Heart right ventricle (tissue), 16 donors: Measurements from ENCODE around the gene OR56B1. TPM values are rescaled to one million over a fixed set of nuclear protein-coding genes. Genes with fewer than 3 reads are reported as not detected.

ENCODE experiments used
- ATAC-seq, 8 donors: fragments of 200-7000 bp; cut with Tn5 transposase; one replicate each; pipeline ENCODE4 v1.9.1; 2020; ENCODE audit warnings: mild to moderate bottlenecking in 8 of 8, moderate library complexity in 8 of 8, moderate number of reproducible peaks in 1 of 8
- DNase-seq, 2 donors: peaks; one replicate each; pipeline ENCODE4 v3.0.0-alpha.2; 2020
- H3K27ac ChIP-seq, 10 donors: fragments of 200-600 bp; sonication (generic) in 2 of 10; one replicate each; pipeline versions ENCODE4 v1.5.0 to v1.8.0; 2020 to 2022; ENCODE audit warnings: mild to moderate bottlenecking in 3 of 10
- H3K27me3 ChIP-seq, 7 donors: fragments of 200-600 bp; one replicate each; pipeline ENCODE4 v1.8.0; 2021 to 2022; ENCODE audit warnings: mild to moderate bottlenecking in 2 of 7
- H3K36me3 ChIP-seq, 9 donors: fragments of 200-600 bp; sonication (generic) in 1 of 9; one replicate each; pipeline versions ENCODE4 v1.5.0 to v1.8.0; 2020 to 2022; ENCODE audit warnings: mild to moderate bottlenecking in 2 of 9
- H3K4me1 ChIP-seq, 9 donors: fragments of 200-600 bp; sonication (generic) in 1 of 9; one replicate each; pipeline versions ENCODE4 v1.5.0 to v1.8.0; 2020 to 2022; ENCODE audit warnings: mild to moderate bottlenecking in 4 of 9
- H3K4me3 ChIP-seq, 10 donors: fragments of 200-600 bp; sonication (generic) in 2 of 10; one replicate each; pipeline versions ENCODE4 v1.5.0 to v1.8.0; 2020 to 2022; ENCODE audit warnings: mild to moderate bottlenecking in 7 of 10, moderate library complexity in 2 of 10
- H3K9me3 ChIP-seq, 11 donors: fragments of 200-600 bp in 10 of 11; sonication (generic) in 2 of 11; one replicate each; pipeline versions ENCODE4 v1.5.0 to v1.8.0; 2013 to 2022; ENCODE audit warnings: mild to moderate bottlenecking in 2 of 11, control low read depth in 1 of 11, moderate library complexity in 1 of 11
- WGBS, 2 donors: extraction: QIAGEN DNeasy Blood & Tissue Kit; methylation state at CpG; one replicate each; pipeline ENCODE4 v1.1.7; 2013; ENCODE audit warnings: inconsistent platforms in 1 of 2; 5-methylcytosine and 5-hydroxymethylcytosine counted together
- intact Hi-C, 10 donors: fragments of 100-400 bp; cut with DNase I; formaldehyde crosslinking; loops; one replicate each; pipeline versions ENCODE4 v1.11.1 to v1.14.2; 2022
- polyA plus RNA-seq, 2 donors: library from polyadenylated mRNA; stranded (reverse); fragments of 200-250 nt; gene quantifications; one replicate each; pipeline ENCODE4 v1.2.3, GENCODE V29; 2013
- total RNA-seq, 10 donors: library from RNA; stranded (reverse); fragmentation: NEBNext Ultra II Directional in 3 of 10; extraction: Animal tissue kit (Norgen Biotek cat#: 25700) in 3 of 10; gene quantifications; one replicate each; pipeline versions ENCODE4 v1.2.1 to v1.2.4, GENCODE V29; 2021 to 2023
- TF ChIP-seq, protein P1 (sequence below), 9 donors: fragments of 200-600 bp; sonication (generic) in 2 of 9; IDR thresholded peaks; one replicate each; pipeline versions ENCODE4 v1.5.0 to v1.8.0; 2021 to 2022; ENCODE audit warnings: antibody characterized with exemption in 9 of 9, mild to moderate bottlenecking in 5 of 9, moderate library complexity in 1 of 9
- donor health status: Arrhythmogenic right ventricular cardiomyopathy.
- donor health status: ischemic (EF 13 %, LVEDD 7.1; RV severe dilation, severe dysfunction).
- donor health status: healthy with polysubstance abuse.
- donor health status: DM: no; HTN: yes; CAD: no.
- donor health status: DM: no; HTN: no; CAD: no.
- donor health status: ischemic (EF 25% LVEDD 6.9; RV normal size, moderate dysfunction).
- donor health status: ischemic (EF 25% LVEDD 5.7; RV mildly dilated, moderate dysfunction).
- donor health status: healthy.
- donor health status: DM: yes; HTN: yes; CAD: no.
- donor health status: Ischemic cardiomyopathy.
- donor health status: ischemic (EF 35%, LVEDD 5.7; RV mildly dilated, moderate dysfunction).
- donor health status: nonischemic (EF 11% LVEDD 7.7; RV severe dilation, severe dysfunction).
- donor health status: DM: yes; HTN: yes; CAD: no.
- donor health status: PGD.
- donor health status: ischemic (EF 29% LVEDD 5.4; RV normal size, mild dysfunction).
- donor health status: nonischemic (EF 23%, LVEDD 6.1; RV moderate dilation, normal function).

The OR56B1 gene
- total and polyA plus RNA-seq, 12 donors = not detected

DNA sequence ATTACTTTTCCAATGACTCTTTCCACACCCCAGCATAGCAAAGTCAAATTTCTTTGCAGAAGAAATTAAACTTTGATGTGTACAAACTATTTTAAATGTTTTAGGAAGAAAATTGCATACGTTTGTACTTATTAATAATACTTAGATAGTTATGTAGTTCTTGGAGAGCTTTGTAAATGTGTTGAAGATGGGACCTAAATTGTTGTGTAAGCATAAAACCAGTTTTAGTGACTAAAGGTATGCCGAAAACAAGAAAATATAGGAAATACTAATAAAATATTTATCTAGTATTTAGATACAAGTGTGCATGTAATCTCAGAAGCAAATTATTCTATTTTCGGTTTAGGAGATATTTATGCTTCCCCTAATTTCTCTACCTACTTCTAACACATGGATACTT is 13.6 kb downstream of the OR56B1 start:
- DNase-seq (no peak), ATAC-seq (no peak)
- Histone ChIP-seq H3K9me3 (peaks cover 0 to 6% (median 0%) of the 10 kb centered on the region in 11 donors), H3K36me3 (no peaks in the 10 kb centered on the region), H3K4me1 (no peaks in the 10 kb centered on the region), H3K27ac (no peak overlapping the region), H3K27me3 (no peaks in the 10 kb centered on the region), H3K4me3 (no peak overlapping the region)
- TF ChIP-seq, protein P1, sequence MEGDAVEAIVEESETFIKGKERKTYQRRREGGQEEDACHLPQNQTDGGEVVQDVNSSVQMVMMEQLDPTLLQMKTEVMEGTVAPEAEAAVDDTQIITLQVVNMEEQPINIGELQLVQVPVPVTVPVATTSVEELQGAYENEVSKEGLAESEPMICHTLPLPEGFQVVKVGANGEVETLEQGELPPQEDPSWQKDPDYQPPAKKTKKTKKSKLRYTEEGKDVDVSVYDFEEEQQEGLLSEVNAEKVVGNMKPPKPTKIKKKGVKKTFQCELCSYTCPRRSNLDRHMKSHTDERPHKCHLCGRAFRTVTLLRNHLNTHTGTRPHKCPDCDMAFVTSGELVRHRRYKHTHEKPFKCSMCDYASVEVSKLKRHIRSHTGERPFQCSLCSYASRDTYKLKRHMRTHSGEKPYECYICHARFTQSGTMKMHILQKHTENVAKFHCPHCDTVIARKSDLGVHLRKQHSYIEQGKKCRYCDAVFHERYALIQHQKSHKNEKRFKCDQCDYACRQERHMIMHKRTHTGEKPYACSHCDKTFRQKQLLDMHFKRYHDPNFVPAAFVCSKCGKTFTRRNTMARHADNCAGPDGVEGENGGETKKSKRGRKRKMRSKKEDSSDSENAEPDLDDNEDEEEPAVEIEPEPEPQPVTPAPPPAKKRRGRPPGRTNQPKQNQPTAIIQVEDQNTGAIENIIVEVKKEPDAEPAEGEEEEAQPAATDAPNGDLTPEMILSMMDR (IDR thresholded peaks at IDR 0.05) = no peak
- intact Hi-C loops = no loop called here
- WGBS, 2 donors = 77% methylated on average over 3 of the region's 3 CpGs

DNA sequence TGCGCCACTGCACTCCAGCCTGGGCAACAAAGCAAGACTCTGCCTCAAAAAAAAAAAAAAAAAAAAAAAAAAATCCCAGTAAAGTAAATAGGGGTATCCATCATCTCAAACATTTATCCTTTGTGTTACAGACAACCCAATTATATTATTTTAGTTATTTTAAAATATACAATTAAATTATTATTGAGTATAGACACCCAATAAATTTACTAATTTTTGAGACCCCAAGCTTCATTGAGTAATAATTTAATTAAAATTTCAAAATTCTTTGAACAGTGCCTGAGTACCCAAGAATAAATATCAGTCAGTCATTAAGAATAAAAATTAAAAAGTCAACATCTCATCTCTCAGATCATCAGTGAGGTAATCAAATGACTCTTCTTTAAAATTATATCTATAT is 17.7 kb downstream of the OR56B1 start, which contains the start of gene OR52N4:
OR52N4 (plus strand) TSS at position 301 of the 400 bp plus-strand sequence. CDS start 498 bp downstream, outside the sequence.
- Histone ChIP-seq H3K4me1 (no peaks in the 10 kb centered on the region), H3K4me3 (no peak within 1 kb of the TSS), H3K36me3 (no peaks in the 10 kb centered on the region), H3K9me3 (no peaks in the 10 kb centered on the region), H3K27ac (no peak within 1 kb of the TSS), H3K27me3 (no peaks in the 10 kb centered on the region)
- 91 to 92% methylated on average over 1 of the region's 1 CpG for WGBS, 2 donors
- ATAC-seq = no peak
- TF ChIP-seq, protein P1 (IDR thresholded peaks at IDR 0.05) = no peak
- intact Hi-C loops = no loop called here
- DNase-seq = no peak

DNA sequence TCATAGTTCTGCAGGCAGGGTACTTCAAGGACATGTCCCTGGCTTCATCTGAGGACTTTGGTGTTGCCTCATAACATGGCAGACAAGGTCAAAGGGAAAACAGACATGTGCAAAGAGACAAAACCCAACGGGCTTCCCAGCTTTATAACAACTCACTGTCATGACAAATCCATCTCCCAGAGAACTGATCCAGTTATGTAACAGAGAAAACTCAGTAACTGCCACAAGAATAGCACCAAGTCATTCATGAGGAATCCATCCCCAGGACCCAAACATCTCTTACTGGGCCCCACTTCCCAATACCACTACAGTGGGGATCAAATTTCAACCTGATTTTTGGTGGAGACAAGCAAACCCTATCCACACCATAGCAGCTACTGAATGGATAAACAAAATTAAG is 30.8 kb downstream of the OR56B1 start:
- TF ChIP-seq, protein P1 (IDR thresholded peaks at IDR 0.05) = no peak
- no peak overlapping the region for H3K27ac ChIP-seq
- H3K27me3 ChIP-seq = no peaks in the 10 kb centered on the region
- WGBS, 2 donors = 60 to 75% methylated on average over 1 of the region's 1 CpG
- ATAC-seq (no peak), DNase-seq (no peak)
- no peak overlapping the region for H3K4me3 ChIP-seq
- H3K36me3 ChIP-seq = no peaks in the 10 kb centered on the region
- no peaks in the 10 kb centered on the region for H3K9me3 ChIP-seq
- intact Hi-C loops = loop anchor here in 1 of 10 donors (2.0 kb wide), 1 partner anchor 40 kb away; no protein-coding TSS in a partner anchor
- H3K4me1 ChIP-seq = no peaks in the 10 kb centered on the region

DNA sequence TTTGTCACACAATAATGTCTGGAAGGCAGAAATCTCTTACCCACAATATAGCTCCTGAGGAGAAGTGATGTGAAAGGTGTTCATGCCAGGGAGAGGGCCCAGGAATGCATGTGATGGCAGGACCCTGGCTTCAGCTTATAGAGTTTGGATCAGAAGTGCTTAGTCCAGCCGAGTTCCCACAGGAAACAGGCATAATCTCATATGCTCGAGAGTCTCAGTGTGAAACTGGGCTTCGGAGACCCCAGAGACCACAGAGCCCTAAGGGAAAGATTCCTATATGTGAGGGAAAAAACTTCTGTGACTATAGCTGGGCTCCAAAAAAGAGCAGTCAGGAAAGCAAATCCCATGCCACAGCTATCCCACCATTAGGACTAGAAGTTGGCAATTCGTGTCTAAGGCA is 47.0 kb downstream of the OR56B1 start, which contains the start of gene OR52N5:
OR52N5 (minus strand) TSS at position 101 of the 400 bp plus-strand sequence. CDS start 4,721 bp downstream, outside the sequence.
- ATAC-seq = no peak
- H3K27me3 ChIP-seq = no peaks in the 10 kb centered on the region
- H3K4me1 ChIP-seq = no peaks in the 10 kb centered on the region
- H3K27ac ChIP-seq = no peak within 1 kb of the TSS
- H3K4me3 ChIP-seq = no peak within 1 kb of the TSS
- intact Hi-C loops = no loop called here
- H3K36me3 ChIP-seq = no peaks in the 10 kb centered on the region
- 41 to 55% methylated on average over 4 of the region's 4 CpGs for WGBS, 2 donors
- H3K9me3 ChIP-seq = no peaks in the 10 kb centered on the region
- no peak for DNase-seq
- TF ChIP-seq, protein P1 (IDR thresholded peaks at IDR 0.05) = no peak

Other genes starting within 250 kb of the OR56B1 start
- gene OR52D1, start 247.8 kb upstream of the OR56B1 start, total RNA-seq = not detected
- not detected for gene OR52D1, start 247.8 kb upstream of the OR56B1 start, polyA plus RNA-seq
- under 1 TPM in 3 of 10 donors, not detected in 7; 0.20 to 0.32 (median 0.24) TPM for gene UBQLN3, start 226.5 kb upstream of the OR56B1 start, total RNA-seq
- gene UBQLN3, start 226.5 kb upstream of the OR56B1 start, polyA plus RNA-seq = not detected
- gene UBQLNL, start 219.7 kb upstream of the OR56B1 start, total RNA-seq = under 1 TPM in 5 of 10 donors, not detected in 5; 0.10 to 0.42 (median 0.13) TPM
- gene UBQLNL, start 219.7 kb upstream of the OR56B1 start, polyA plus RNA-seq = under 1 TPM; 0.10 to 0.80 TPM
- gene OR52H1, start 187.9 kb upstream of the OR56B1 start, total RNA-seq = not detected
- not detected for gene OR52H1, start 187.9 kb upstream of the OR56B1 start, polyA plus RNA-seq
- not detected for gene OR52B6, start 155.6 kb upstream of the OR56B1 start, total RNA-seq
- gene OR52B6, start 155.6 kb upstream of the OR56B1 start, polyA plus RNA-seq = not detected
- 1 to 10 TPM in 5 of 10 donors, under 1 TPM in 5; 0.38 to 2.2 (median 1.0) TPM for gene TRIM6, start 139.8 kb upstream of the OR56B1 start, total RNA-seq
- gene TRIM6, start 139.8 kb upstream of the OR56B1 start, polyA plus RNA-seq = under 1 TPM; 0.52 to 0.95 TPM
- gene TRIM34, start 111.4 kb upstream of the OR56B1 start, total RNA-seq = 1 to 10 TPM in 9 of 10 donors, under 1 TPM in 1; 0.66 to 6.5 (median 2.0) TPM
- gene TRIM34, start 111.4 kb upstream of the OR56B1 start, polyA plus RNA-seq = 1 to 10 TPM; 1.8 to 1.9 TPM
- gene TRIM5, start 51.4 kb upstream of the OR56B1 start, total RNA-seq = 10 to 100 TPM in 2 of 10 donors, 1 to 10 TPM in 8; 3.1 to 12.6 (median 7.8) TPM
- gene TRIM5, start 51.4 kb upstream of the OR56B1 start, polyA plus RNA-seq = 1 to 10 TPM; 6.4 to 6.5 TPM
- gene TRIM22, start 46.7 kb upstream of the OR56B1 start, total RNA-seq = 10 to 100 TPM; 11.7 to 52.6 (median 17.6) TPM
- 10 to 100 TPM in 1 of 2 donors, 1 to 10 TPM in 1; 8.1 to 27.1 TPM for gene TRIM22, start 46.7 kb upstream of the OR56B1 start, polyA plus RNA-seq
- under 1 TPM in 1 of 10 donors, not detected in 9; 0.32 TPM for gene OR52N4, start 17.8 kb downstream of the OR56B1 start, total RNA-seq
- gene OR52N4, start 17.8 kb downstream of the OR56B1 start, polyA plus RNA-seq = not detected
- gene OR52N5, start 46.9 kb downstream of the OR56B1 start, total RNA-seq = under 1 TPM in 1 of 10 donors, not detected in 9; 0.09 TPM
- gene OR52N5, start 46.9 kb downstream of the OR56B1 start, polyA plus RNA-seq = not detected
- gene OR52N1, start 54.8 kb downstream of the OR56B1 start, total RNA-seq = under 1 TPM in 1 of 10 donors, not detected in 9; 0.09 TPM
- gene OR52N1, start 54.8 kb downstream of the OR56B1 start, polyA plus RNA-seq = not detected
- gene OR52N2, start 72.5 kb downstream of the OR56B1 start, total RNA-seq = not detected
- not detected for gene OR52N2, start 72.5 kb downstream of the OR56B1 start, polyA plus RNA-seq
- gene OR52E6, start 105.4 kb downstream of the OR56B1 start, total RNA-seq = not detected
- gene OR52E6, start 105.4 kb downstream of the OR56B1 start, polyA plus RNA-seq = not detected
- gene OR52E8, start 121.2 kb downstream of the OR56B1 start, total RNA-seq = not detected
- gene OR52E8, start 121.2 kb downstream of the OR56B1 start, polyA plus RNA-seq = not detected
- not detected for gene OR52E4, start 144.2 kb downstream of the OR56B1 start, total RNA-seq
- not detected for gene OR52E4, start 144.2 kb downstream of the OR56B1 start, polyA plus RNA-seq
- not detected for gene OR52E5, start 156.8 kb downstream of the OR56B1 start, total RNA-seq
- not detected for gene OR52E5, start 156.8 kb downstream of the OR56B1 start, polyA plus RNA-seq
- gene OR56A3, start 205.8 kb downstream of the OR56B1 start, total RNA-seq = not detected
- gene OR56A3, start 205.8 kb downstream of the OR56B1 start, polyA plus RNA-seq = not detected
- not detected for gene OR56A5, start 232.0 kb downstream of the OR56B1 start, total RNA-seq
- not detected for gene OR56A5, start 232.0 kb downstream of the OR56B1 start, polyA plus RNA-seq